BE2C (cell line): Measurements from ENCODE around the gene PSMD2. TPM values are rescaled to one million over a fixed set of nuclear protein-coding genes. Genes with fewer than 3 reads are reported as not detected.

Experiments
- DNase-seq: peaks from one replicate; pipeline ENCODE4 v3.0.0-alpha.2; 2020
- H3K27me3 ChIP-seq: fragments of 250-450 bp; sonication (Bioruptor Pico); 2 replicates; pipeline ENCODE4 v1.5.1; 2020; ENCODE audit warnings: mild to moderate bottlenecking
- H3K36me3 ChIP-seq: fragments of 250-450 bp; sonication (Bioruptor Pico); 2 replicates; pipeline ENCODE4 v1.5.1; 2020; ENCODE audit warnings: mild to moderate bottlenecking
- H3K4me1 ChIP-seq: fragments of 250-450 bp; sonication (Bioruptor Pico); 2 replicates; pipeline ENCODE4 v1.5.1; 2020
- H3K4me3 ChIP-seq: 2 replicates; pipeline ENCODE4 v1.5.1; 2011; ENCODE audit warnings: low read depth, low read length
- H3K9me3 ChIP-seq: fragments of 250-450 bp; sonication (Bioruptor Pico); 2 replicates; pipeline ENCODE4 v1.5.1; 2020
- polyA plus RNA-seq: library from polyadenylated mRNA; unstranded; fragments of >200 nt; gene quantifications from one replicate; pipeline ENCODE4 v1.2.1, GENCODE V29; 2012; ENCODE audit warnings: low read depth, missing spikeins; ENCODE audit not compliant: insufficient read length, insufficient read depth
- TF ChIP-seq, protein P1 (sequence below): IDR thresholded peaks from 2 replicates; pipeline ENCODE4 v1.5.1; 2012; ENCODE audit warnings: mild to moderate bottlenecking, low read depth, low read length

The PSMD2 gene
- 356 TPM for polyA plus RNA-seq

- DNase-seq, result peak; percentile 99
- no peaks in the 10 kb centered on the region for H3K27me3 ChIP-seq
- peak within 1 kb of the TSS; percentile 95 for H3K4me3 ChIP-seq
- TF ChIP-seq, protein P1, sequence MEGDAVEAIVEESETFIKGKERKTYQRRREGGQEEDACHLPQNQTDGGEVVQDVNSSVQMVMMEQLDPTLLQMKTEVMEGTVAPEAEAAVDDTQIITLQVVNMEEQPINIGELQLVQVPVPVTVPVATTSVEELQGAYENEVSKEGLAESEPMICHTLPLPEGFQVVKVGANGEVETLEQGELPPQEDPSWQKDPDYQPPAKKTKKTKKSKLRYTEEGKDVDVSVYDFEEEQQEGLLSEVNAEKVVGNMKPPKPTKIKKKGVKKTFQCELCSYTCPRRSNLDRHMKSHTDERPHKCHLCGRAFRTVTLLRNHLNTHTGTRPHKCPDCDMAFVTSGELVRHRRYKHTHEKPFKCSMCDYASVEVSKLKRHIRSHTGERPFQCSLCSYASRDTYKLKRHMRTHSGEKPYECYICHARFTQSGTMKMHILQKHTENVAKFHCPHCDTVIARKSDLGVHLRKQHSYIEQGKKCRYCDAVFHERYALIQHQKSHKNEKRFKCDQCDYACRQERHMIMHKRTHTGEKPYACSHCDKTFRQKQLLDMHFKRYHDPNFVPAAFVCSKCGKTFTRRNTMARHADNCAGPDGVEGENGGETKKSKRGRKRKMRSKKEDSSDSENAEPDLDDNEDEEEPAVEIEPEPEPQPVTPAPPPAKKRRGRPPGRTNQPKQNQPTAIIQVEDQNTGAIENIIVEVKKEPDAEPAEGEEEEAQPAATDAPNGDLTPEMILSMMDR, result no peak
- H3K9me3 ChIP-seq, result no peaks in the 10 kb centered on the region
- peaks cover 40% of the 10 kb centered on the region for H3K36me3 ChIP-seq
- H3K4me1 ChIP-seq, result no peaks in the 10 kb centered on the region
These were observed at the start of gene PSMD2 for GRCh38 chr3:184298759-184299487. PSMD2 (plus strand) TSS chr3:184299241; CDS start chr3:184299267, 26 bp downstream.

DNA sequence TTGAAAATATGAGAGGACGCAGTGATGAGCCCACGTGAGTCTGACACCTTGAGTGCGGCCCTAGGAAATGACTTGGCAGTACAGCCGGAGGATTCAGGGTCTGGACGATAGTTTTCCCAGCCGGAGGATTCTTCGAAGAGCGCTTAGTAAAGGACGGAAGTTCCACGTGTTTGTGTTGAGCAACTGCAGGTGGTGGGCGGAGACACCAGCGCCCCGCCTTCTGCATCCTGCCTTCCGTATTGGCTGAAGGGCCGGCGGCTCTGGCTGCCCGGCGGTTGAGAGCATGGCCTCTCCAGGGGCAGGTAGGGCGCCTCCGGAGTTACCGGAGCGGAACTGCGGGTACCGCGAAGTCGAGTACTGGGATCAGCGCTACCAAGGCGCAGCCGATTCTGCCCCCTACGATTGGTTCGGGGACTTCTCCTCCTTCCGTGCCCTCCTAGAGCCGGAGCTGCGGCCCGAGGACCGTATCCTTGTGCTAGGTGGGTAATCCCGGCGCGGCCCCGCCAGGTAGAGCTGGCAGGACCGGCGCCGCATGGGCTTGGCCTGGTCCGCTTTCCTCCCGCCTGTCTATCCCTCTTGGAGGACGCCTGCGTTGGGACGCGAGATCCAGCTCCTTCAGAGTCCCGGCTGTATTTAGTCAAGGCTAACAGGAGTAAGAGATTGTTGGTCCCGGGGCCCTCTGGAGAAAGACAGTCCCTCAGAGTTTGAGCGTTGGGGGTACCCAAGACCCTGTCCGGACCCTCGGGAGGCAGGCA, 49.5 kb upstream of the PSMD2 start, which contains the start of gene EEF1AKMT4:
Gene EEF1AKMT4, plus strand, starts transcription at position 261 of the 755 bp plus-strand sequence. Its CDS starts 23 bp downstream, at position 284.
- Histone ChIP-seq H3K27me3 (no peaks in the 10 kb centered on the region), H3K4me3 (peak within 1 kb of the TSS; percentile 89), H3K4me1 (no peaks in the 10 kb centered on the region), H3K9me3 (no peaks in the 10 kb centered on the region), H3K36me3 (peaks cover 12% of the 10 kb centered on the region)
- peak; percentile 98 for DNase-seq
- TF ChIP-seq, protein P1, result peak; percentile 19; the same call in 1 of the 2 replicates

GRCh38 chr3:184250167-184250828, 48.7 kb upstream of the PSMD2 start:
- TF ChIP-seq, protein P1, result peak; percentile 99
- Histone ChIP-seq H3K36me3 (peaks cover 5% of the 10 kb centered on the region), H3K27me3 (no peaks in the 10 kb centered on the region), H3K9me3 (no peaks in the 10 kb centered on the region), H3K4me3 (peak overlapping the region; percentile 89), H3K4me1 (no peaks in the 10 kb centered on the region)
- peak; percentile 93 for DNase-seq

- Histone ChIP-seq H3K27me3 (no peaks in the 10 kb centered on the region), H3K4me3 (no peak overlapping the region), H3K9me3 (no peaks in the 10 kb centered on the region), H3K36me3 (no peaks in the 10 kb centered on the region), H3K4me1 (no peaks in the 10 kb centered on the region)
- DNase-seq, result no peak
- TF ChIP-seq, protein P1, result no peak
These were observed 43.6 kb upstream of the PSMD2 start for GRCh38 chr3:184255291-184256039.

GRCh38 chr3:184257083-184257915, 41.7 kb upstream of the PSMD2 start:
- no peak for DNase-seq
- H3K27me3 ChIP-seq, result 0 out of 2 replicates have a peak, but pooled peaks cover 2% of the 10 kb centered on the region
- no peaks in the 10 kb centered on the region for H3K36me3 ChIP-seq
- H3K4me1 ChIP-seq, result no peaks in the 10 kb centered on the region
- H3K4me3 ChIP-seq, result no peak overlapping the region
- TF ChIP-seq, protein P1, result no peak
- no peaks in the 10 kb centered on the region for H3K9me3 ChIP-seq
